NT2/D1 (cell line): ENCODE measurements around the gene GFRA1.

ENCODE experiments used
- YY1 ChIP-seq: IDR thresholded peaks from 2 replicates; pipeline ENCODE4 v1.6.1; 2011; ENCODE audit not compliant: insufficient read length, insufficient read depth
- ZNF274 ChIP-seq: IDR thresholded peaks from 2 replicates; pipeline ENCODE4 v1.6.1; 2011; ENCODE audit warnings: mild to moderate bottlenecking, low read depth, low read length

GRCh38 chr10:116272440-116273283 lies at the start of gene GFRA1:
- TF ChIP-seq YY1 (no peak), ZNF274 (no peak)
